Islet precursor cell (in vitro differentiated cells): Measurements from ENCODE around the gene COX19.

Experiments used
- DNase-seq: peaks from one replicate; pipeline ENCODE4 v3.0.0-alpha.2; 2018

The COX19 gene

DNA sequence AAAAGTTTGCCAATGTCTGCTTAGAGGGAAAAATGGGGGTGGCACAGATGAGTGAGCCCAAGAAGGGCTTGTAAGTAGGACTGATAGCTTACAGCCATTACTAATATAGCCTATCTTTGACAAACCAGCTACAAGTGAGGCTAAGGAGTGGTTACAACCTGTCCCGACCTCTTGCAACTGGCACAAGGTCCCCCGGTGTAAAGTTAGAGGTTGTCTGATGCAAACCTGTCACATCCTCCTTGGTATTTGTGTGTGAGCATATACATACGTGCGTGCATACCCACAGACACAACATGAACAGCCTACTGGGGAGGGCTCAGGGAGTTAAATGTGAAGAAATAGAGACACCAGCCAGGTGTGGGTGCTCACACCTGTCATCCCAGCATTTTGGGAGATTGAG, 35.5 kb downstream of the COX19 start:
- no peak for DNase-seq

DNA sequence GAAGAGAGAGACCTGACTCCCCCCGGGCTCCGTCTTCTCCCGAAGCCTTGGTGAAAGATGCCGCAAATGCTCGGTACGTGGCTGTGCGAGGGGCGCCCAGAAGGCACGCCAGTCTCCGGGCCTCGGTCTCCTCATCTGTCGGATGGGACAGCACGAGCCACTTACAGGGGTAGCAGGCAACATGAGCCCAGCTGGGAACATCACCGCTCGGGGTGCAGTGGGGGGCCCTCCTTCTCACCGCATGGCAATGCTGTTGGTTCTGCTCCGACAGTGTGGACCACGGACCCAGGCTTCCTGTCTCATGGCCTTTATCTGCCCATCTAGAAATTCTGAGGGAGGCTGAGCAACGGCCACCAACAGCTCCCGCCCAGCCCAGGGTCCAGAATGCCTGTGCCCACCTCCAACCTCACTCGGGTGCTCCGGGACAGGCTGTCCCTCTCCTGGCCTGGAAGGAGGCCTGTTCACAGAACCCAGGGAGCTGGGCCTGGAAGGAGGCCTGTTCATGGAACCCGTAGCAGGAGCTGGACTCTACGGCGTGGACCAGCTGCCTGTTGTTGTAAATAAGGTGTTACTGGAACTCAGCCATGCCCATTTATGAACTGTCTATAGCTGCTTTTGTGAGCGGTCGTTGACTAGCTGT, 36.7 kb downstream of the COX19 start:
- DNase-seq = no peak

DNA sequence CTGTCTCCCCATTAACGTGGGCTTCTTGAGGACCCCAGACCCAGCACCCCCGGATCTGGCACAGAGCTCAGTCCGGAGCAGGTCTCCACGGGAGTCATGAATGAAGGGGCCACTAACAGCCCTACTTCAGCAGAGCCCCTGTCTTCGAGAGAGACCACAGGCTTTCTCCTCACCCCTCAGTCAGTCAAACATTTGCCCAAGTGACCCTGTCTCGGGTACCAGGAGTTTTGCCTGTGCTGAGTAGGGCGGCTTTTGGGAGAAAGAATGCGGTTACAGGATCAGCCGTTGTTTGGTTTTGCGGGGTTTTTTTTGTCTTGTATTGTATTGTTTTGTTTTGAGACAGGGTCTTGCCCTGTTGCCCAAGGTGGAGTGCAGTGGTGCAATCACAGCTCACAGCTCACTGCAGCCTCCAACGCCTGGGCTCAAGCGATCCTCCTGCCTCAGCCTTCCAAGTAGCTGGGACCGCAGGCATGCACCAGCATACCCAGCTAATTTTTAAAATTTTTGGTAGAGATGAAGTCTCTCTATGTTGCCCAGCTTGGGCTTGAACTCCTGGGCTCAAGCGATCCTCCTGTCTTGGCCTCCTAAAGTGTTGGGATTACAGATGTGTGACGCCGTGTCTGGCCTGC, 37.4 kb downstream of the COX19 start:
- no peak for DNase-seq

DNA sequence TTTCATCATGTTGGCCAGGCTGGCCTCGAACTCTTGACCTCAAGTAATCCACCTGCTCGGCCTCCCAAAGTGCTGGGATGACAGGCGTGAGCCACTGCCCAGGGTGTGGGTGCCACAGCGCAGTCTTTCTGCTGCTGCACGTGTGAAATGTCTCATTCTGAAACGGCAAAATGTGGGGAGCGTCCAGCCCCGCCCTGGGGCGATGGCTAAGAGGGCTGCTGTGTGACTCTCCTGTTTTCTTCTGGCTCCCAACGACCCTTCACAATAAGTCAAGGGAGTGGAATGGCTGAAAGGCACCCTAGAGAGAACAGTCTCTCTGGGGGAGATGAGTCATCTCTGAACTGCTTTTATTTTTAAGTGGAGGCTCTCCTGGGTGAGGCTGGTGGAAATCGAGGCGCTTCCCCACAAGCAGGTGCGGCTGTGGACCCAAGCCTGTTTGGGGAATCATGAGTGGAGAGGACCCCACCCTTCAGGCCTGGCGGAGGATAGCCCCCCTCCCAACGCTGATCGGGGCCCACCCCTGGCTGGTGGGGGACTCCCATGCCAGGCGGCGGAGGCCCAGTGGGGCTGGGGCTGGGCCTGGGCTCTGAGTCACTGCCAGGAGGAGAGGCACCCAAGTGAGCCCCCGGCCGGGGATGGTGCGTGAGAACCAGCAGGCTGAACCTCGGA, 38.8 kb downstream of the COX19 start:
- DNase-seq = no peak

DNA sequence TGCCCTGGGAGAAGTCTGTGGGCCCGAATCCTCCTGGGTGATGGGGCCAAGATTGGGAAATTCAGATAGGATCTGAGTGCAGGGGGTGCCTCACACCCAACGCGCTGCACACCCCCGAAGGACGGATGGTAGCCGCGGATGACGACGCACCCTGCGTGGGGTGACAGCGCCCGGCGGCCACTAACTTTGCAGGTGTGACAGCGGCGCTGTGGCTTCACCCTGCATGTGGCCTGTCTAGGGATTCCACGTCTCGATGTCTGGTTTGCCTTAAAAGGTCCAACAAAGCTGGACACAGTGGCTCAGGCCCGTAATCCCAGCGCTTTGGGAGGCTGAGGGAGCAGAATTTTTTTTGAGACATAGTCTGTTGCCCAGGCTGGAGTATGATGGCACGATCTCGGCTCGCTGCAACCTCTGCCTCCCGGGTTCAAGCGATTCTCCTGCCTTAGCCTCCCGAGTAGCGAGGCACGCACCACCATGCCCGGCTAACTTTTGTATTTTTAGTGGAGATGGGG, 39.4 kb downstream of the COX19 start:
- no peak for DNase-seq

DNA sequence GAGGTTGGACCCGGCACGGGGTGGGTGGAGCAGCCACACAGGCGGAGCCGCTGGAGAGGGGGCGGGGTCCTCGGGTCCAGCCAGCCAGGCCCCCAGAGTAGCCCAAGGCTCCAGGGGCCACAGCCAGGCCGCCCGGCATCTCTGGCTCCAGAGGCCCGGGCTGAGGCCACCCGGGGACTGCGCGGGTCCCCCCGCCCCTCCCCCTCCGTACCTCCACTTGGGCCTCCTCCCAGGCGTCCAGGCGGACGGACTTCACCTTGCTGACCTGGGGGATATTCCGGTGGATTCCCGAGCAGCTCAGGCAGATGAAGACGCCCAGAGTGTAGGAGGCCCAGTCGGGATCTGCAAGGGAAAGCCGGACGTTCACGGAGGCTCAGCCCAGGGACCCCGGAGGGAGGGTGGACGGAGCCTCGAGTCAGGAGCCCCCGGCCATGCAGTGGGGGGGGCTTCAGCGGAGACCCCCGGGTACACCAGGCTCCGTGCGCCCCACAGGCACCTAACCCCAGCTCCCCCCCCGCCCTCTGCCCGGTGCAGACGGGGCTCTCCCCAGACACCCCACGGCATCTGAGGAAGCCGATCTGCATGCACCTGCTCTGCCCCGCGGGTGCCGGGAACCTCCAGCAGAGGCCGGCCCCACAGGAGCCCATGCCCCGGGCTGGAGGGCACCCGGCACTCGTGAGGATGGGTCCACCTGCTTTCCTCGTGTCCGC, 40.0 kb downstream of the COX19 start:
- no peak for DNase-seq

DNA sequence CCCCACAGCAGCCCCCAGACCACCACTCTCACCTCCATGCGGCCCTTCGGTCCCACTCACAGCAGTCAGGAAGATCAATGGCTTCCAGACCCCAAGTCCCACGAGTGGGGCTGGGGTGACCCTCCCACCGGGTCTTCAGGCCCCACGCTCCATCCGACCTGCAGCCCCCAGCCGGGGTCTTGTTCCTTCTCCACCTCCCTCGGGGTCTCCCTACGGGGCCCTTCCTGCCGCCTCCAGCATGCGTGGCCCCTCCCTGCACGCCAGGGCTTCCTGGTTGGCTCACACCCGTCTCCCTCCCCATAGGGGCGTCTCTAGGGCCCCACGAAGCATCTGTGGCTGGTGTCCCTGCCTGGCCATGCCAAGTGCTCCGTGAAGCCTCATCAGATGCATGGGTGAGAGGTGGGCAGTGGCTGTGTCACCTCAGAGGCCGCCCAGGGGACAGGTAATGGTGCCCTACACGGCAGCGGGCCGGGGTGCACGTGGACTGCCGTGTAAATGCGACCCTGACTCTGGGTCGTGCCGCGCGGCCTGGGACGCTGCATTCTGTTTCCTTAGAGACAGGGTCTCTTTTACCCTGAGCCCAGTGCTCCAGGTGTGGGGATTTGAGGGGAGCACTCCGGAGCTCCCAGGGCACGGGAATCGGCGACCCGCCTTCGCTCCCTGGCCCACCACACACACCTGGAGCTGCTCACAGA, 40.7 kb downstream of the COX19 start:
- DNase-seq = no peak

DNA sequence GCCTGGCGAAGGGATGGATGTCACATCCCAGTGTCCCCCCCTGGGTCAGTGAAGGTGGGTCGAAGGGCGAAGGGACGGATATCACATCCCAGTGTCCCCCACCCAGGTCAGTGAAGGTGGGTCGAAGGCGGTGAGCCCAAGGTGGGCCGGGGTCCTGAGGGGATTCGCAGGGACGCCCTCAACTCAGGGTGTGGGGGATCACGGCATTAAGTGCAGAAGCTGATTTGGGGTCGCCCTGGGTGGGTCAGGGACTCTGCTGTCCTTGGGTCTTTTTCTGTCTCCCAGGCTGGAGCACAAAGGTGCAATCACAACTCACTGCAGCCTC, 42.7 kb downstream of the COX19 start:
- no peak for DNase-seq

DNA sequence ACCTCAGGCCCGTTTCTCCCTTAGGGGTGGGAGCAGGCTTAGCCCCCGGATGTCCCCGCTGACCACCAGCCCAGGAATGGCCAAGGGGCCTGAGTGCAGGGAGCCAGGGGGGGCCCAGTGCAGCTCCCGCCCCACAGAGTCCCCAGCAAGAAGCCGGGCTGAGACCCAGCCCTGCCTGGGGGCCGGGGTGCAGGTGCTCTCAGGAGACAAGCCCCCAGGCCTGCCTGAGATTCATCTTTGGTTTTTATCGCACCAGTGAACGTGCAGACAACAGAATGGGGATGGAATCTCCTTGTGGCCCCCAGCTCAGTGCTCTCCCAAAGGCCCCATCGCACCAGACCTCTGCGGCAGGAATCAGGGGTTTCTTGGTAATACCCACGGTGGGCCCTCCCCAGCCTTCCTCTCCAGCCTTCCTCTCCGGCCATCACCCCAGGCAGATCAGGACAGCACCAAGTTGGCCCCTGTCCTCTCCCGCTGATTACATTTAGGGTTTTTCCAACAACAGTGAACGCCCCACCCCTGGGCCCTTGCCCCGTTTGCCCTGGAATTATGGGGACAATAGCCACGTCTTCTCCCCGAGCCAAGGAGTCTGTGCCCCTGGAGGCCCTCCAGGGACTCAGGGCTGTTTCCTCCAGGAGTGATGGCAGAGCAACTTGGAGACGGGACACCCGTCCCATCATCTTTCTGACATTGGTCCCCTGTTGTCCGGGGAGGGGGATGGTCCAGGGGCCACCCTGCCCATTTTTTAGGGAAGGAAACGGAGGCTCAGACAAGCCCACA, 43.3 kb downstream of the COX19 start:
- DNase-seq = no peak

DNA sequence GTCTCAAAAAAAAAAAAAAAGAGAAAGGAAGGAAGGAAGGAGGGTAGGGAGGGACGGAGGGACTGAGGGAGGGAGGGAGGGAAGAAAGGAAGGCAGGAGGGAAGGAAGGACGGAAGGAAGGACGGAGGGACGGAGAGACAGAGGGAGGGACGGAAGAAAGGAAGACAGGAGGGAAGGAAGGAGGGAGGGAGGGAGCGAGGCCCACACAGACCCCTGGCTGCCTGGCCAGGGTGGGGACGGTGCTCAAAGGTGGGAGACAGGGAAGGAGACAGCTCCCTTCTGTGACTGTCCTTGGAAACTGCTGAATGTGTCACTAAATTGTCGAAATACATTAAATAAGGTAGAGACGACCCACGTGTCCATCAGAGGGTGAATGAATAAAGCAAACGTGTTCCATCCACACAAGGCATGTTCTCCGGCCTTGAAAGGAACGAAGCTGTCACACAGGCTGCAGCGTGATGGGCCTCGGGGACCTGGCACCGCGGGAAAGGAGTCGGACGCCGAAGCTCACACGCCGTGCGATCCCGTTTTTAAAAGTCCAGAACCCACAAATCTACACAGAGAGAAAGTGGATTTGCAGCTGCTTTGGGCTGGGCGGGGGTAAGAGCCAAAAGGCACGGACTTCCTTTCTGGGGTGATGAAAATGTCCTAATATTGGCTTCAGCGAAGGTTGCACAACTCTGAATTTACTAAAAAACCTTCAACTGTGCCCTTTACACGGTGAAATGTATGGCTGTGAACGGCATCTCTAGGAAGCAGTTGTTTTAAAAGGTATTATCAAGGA, 44.2 kb downstream of the COX19 start:
- no peak for DNase-seq

DNA sequence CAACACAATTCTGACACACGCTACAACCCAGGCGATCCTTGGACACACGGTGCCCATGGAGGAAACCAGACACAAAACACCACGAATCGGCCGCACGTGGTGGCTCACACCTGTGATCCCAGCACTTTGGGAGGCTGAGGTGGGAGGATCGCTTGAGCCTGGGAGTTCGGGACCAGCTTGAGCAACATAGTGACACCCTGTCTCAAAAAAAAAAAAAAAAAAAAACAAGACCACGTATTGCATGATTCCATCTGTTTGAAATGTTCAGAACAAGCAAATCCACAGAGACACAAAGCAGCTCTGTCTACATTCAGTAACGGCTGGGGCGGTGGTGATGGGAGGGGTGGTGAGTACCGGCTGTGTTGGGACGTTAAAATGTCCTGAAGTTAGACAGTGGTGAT, 46.0 kb downstream of the COX19 start:
- no peak for DNase-seq

DNA sequence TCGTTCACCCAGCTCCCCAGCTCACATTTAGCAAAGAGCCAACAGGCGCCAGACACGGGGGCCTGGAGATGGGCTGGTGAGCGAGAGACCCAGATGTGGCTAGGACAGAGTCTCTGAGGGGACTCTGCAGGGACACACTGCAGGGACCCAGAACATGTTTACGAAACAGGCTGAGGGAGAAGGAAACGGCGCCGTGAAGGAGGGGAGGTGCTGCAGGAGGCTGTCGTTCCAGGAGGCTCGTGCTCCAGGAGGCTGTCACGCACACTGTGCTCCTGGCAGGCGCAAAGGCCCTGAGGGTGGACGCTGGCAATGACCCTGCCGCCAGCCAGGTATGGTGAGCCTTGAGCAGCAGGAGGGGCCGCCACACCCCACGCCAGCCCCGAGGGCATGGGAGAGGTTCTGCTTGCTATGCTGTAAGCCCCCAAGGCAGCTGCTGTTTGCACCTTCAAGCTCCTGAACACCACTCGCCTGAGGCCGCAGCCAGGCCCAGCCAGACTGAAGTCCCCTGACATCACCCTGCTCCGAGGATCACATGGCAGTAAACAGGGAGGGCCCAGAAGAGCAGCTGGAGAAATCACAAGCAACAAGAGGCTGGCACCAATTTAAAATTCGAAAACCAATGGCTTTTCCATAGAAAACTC, 48.2 kb downstream of the COX19 start:
- DNase-seq = peak; percentile 85

DNA sequence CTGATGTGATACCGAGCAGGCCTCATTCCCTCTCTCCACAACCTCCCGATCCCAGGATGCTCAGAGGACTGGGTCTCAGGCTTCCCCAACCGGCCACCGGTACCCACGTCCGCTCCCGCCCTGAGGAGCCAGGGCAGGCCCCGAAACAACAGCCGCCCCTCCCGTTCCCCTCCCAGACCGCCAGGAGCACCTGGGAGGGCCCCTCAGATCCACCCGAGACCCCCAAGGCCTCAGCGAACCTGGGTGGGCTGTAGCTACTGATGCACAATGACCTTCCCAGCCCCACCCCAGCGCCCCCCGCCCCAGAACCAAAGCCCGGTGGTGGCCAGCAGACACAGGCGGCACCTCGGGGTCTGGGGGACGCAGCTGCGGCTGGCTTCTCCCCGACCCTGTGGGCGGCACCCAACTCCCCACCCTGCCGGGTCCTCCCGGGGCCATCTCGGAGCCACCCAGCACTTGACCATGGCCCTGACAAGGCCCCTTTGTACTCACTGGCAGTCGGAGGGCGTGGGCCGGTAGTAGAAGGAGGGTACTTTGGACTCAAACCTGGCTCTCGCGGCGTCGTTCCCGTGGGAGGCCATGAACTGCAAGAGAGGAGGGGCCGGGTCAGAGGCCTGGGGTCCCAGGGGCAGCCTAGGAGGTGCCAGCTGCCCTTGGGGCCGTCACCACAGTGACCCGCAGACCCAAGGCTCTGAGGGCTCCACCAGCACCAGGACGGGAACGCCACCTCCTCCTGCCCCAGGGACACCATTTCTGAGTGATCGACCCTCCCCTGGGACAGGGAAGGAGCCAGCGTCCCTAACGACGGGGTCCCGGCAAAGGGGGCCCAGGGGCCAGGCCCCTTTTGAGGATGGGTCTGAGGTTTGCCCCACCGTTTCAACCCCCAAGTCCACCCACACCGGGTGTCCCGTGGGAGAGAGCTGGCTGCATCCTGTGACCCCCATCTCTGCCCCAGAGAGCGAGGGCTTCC, 49.0 kb downstream of the COX19 start:
- peak; percentile 44 for DNase-seq

DNA sequence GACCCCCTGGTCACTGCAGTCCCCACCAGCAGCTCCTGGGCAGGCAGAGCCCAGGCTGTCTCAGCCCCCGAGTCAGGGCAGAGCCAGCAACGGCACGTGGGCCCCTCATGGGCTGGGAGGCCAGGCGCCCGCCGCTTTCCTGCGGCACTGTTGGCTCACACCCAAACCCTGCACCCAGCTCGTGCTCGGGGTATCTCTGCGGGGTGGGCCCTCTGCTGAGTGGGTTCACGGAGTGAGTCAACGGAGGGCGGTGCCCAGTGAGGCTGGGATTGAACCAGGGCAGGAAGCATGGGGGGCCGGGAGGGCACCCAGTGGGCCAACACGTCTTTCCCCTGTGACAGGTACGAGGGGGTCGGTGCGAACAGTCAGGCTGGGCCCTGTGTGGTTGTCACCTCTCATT, 49.7 kb downstream of the COX19 start:
- no peak for DNase-seq

DNA sequence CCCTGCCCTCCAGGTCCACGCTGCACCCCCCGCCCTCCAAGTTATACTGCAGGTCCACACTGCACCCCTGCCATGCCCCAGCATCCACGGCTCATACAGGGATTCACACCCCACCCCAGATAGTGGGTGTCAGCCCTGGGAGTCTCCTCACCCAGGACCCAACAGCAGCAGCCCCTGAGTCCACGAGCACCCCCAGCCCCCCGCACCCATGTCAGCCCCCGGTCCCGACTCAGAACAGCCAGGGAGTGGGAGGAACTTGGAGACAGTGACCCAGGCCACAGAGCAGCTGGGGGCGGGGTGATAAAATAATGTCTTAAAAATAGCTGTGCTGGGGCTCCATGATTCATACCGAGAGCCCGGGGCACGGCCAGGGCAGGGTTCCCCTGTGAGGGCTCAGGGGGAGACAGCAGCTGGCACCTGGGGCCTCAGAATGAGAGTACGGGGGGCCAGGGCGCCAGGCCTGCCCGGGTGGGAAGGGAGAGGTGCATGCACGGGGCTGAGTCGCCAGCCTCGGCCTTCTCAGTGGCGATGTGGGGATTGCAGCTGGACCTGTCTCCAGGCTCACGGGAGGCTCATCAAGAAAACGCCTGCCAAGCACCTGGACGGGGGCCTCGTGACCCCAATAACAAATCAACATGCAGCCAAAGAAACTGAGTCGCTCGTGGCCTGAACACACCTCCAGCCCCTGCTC, 50.7 kb downstream of the COX19 start:
- no peak for DNase-seq

DNA sequence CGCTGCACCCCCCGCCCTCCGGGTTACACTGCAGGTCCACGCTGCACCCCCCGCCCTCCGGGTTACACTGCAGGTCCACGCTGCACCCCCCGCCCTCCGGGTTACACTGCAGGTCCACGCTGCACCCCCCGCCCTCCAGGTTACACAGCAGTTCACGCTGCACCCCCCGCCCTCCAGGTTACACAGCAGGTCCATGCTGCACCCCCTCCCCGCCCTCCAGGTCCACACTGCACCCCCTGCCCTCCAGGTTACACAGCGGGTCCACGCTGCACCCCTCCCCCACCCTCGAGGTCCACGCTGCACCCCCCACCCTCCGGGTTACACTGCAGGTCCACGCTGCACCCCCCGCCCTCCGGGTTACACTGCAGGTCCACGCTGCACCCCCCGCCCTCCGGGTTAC, 51.3 kb downstream of the COX19 start:
- DNase-seq = peak; percentile 26

DNA sequence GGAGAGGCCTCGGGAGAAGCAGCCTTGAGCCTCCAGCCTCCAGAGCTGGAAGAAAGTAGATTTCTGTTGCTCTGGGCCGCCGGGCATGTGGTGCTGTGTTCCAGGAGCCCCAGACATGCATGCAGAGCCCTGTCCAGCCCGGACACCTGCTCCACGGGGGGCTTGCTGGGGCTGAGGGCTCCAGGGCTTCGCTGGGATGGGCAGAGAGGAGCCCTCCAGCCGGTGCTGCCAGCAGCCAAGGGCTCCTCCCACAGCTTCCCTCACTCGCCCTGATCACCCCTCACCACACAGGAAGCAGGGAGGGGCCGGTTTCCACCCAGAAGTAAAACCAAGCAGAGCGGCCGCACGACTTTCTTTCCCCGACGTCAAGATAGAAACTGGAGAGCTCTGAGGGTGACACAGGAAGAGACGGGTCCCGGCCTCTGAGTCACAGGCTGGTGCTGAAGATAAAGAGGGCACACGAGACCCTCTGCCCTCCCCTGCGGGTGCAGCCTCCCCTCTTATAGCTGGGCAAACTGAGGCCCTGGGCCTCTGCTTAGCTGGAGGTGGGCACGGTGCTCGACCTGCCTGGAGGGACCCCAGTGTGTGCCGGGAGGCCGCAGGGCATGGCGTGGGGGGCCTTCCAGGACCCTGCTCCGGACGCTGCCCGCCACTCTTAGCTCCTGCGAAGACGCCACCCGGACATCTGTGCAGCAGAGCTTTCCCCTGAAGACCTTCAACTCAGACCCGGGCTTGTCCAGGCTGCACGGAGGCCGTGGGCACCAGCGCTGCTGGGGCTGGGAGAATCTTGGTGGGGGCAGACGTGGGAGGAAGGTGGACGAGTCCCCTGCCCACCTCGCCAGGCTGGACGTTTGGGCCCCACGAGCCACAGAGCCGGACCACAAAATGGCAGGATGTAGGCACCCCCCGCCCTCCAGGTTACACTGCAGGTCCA, 52.0 kb downstream of the COX19 start:
- peak; percentile 83 for DNase-seq
